ENCODE measurements around the gene PKHD1.

DNA sequence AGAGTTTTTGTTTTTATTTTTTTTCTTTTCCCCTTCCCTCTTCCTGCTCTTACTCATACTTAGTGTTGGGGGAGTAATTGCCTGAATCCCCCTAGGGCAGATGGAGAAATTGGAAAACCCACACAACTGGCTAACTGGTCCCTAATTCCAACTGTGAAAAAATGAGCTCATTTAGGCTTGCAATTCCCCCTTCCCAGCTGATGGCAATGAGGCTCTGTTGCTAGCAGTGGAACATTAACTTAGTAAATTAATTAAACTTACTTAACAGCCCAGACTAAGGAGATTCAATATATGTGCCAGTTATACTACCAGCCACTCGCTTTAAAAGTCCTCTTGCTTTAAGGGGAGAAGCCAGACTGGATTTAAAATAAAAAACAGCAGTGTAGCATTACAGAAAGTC lies 76.6 kb downstream of the PKHD1 start:
- TF ChIP-seq, protein P1, sequence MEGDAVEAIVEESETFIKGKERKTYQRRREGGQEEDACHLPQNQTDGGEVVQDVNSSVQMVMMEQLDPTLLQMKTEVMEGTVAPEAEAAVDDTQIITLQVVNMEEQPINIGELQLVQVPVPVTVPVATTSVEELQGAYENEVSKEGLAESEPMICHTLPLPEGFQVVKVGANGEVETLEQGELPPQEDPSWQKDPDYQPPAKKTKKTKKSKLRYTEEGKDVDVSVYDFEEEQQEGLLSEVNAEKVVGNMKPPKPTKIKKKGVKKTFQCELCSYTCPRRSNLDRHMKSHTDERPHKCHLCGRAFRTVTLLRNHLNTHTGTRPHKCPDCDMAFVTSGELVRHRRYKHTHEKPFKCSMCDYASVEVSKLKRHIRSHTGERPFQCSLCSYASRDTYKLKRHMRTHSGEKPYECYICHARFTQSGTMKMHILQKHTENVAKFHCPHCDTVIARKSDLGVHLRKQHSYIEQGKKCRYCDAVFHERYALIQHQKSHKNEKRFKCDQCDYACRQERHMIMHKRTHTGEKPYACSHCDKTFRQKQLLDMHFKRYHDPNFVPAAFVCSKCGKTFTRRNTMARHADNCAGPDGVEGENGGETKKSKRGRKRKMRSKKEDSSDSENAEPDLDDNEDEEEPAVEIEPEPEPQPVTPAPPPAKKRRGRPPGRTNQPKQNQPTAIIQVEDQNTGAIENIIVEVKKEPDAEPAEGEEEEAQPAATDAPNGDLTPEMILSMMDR (IDR thresholded peaks at IDR 0.05): no peak
- TF ChIP-seq POLR2A (IDR thresholded peaks at IDR 0.05): no peak

Data from adrenal gland (tissue), 5 donors.